ENCODE measurements around the gene CDH16. TPM values are rescaled to one million over a fixed set of nuclear protein-coding genes. Genes with fewer than 3 reads are reported as not detected.

CDH16 gene
- total RNA-seq, 2 experiments from 2014 or later, result not detected

DNA sequence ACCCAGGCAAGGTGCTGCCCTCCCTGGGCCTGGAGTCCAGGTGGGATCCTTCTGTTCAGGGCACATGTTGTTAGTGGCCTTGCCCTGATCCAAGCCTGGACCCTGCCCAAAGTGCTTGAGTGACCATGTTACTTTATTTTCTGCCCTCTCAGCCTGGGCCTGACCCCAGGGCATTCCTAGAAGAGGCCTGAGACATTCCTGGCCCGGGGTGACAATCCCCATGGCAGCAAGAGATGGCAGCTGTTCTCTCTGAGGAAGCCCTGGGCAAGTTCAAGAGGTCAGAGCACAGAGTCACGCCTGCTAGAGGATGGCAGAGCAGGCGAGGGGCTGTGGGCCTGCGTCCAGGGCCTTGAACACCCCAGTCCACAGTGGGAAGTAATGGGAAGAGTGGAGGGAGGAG lies 5.0 kb downstream of the CDH16 start:
- ChIA-PET POLR2A (no interaction called here), CTCF (interaction anchor here (1.5 kb wide), 1 partner anchor 19 kb away, joined by 4 read pairs; no protein-coding TSS in a partner anchor)
- Mint-ChIP-seq H3K36me3 (ENCODE audit: low read depth) (no peaks in the 10 kb centered on the region), H3K4me3 (no peak overlapping the region), H3K4me1 (no peaks in the 10 kb centered on the region), H3K27me3 (peaks cover 14% of the 10 kb centered on the region), H3K9me3 (no peaks in the 10 kb centered on the region), H3K27ac (no peak overlapping the region)
- DNase-seq, result no peak

DNA sequence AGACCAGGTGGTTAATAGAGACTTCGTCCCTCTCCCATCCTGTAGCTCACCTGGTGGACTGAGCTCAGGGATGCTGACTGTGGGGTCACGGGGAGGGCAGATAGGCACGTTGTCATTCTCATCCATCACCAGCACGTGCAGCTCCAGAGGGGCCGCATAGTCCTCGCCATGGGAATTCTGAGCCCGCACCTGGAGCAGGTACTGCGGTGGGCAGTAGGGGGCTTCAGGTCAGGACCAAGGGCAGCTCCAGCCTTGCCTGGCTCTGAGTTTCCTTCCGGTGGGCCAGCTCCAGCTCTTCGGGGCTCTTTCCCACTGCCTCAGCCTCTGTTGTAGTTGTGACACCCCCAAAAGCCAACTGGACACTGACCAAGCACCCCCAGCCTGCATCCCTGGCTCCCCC lies 5.6 kb downstream of the CDH16 start:
- no peak for DNase-seq
- no peaks in the 10 kb centered on the region for H3K9me3 Mint-ChIP-seq

DNA sequence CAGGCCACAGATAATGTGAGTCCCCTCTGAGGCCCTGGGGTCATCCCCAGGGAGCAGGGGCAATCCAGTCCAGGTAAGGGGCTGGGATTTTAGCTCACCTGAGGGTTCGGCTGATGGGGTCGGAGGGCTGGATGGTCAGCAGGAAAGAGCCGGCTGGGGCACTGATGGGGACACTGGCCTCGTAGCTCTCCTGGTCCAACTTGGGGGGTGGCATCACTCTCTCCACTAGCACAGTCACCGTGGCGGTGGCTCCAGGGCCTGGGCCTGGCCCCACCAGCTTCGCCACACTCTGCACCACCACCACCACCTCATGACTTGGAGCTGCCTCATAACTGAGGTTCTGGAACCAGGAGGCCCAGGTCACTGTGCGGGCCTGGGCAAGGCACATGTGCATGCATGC lies 6.9 kb downstream of the CDH16 start:
- Mint-ChIP-seq H3K36me3 (ENCODE audit: low read depth) (no peaks in the 10 kb centered on the region), H3K4me1 (no peaks in the 10 kb centered on the region), H3K4me3 (no peak overlapping the region), H3K27ac (no peak overlapping the region), H3K27me3 (peaks cover 14% of the 10 kb centered on the region), H3K9me3 (no peaks in the 10 kb centered on the region)
- DNase-seq, result no peak
- ChIA-PET CTCF (interaction anchor here (2.7 kb wide), 1 partner anchor 17 kb away, joined by 11 read pairs; no protein-coding TSS in a partner anchor), POLR2A (interaction anchor here (1.1 kb wide), 1 partner anchor 14 kb away, joined by 3 read pairs; no protein-coding TSS in a partner anchor)

More for the DNA sequence above, 5.6 kb downstream of the CDH16 start:
- no peak overlapping the region for H3K4me3 Mint-ChIP-seq
- H3K4me1 Mint-ChIP-seq, result no peaks in the 10 kb centered on the region
- no peaks in the 10 kb centered on the region for H3K36me3 Mint-ChIP-seq (ENCODE audit: low read depth)
- no peak overlapping the region for H3K27ac Mint-ChIP-seq
- ChIA-PET POLR2A (no interaction called here), CTCF (interaction anchor here (0.7 to 1.5 kb wide), 2 partner anchors 18 to 20 kb away, joined by 3 to 4 read pairs; no protein-coding TSS in a partner anchor)
- H3K27me3 Mint-ChIP-seq, result peaks cover 14% of the 10 kb centered on the region

DNA sequence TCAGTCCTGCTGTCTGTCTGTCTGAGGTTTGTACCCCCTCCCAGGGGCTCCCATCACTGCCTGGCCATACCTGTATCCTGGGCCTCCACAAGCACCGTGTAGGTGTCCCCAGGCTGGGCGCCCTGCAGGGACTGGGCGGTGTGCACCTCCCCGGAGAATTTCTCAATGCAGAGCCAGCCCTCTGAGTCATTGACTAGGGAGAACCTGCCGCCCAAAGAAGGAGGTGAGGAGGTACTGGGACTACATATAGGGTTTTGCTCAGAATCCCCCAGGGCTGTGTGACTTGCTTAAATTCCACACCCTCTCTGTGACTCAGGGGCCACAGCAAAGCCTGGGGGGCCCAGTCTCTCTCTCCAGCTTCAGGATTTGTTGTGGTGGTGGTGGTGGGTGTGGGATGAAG lies 7.6 kb downstream of the CDH16 start:
- POLR2A ChIA-PET, result interaction anchor here (1.1 to 1.3 kb wide), 2 partner anchors 14 to 15 kb away, joined by 3 read pairs; no protein-coding TSS in a partner anchor
- Mint-ChIP-seq H3K27ac (no peak overlapping the region), H3K36me3 (ENCODE audit: low read depth) (no peaks in the 10 kb centered on the region), H3K27me3 (peaks cover 10% of the 10 kb centered on the region), H3K4me1 (peaks cover 4% of the 10 kb centered on the region), H3K9me3 (no peaks in the 10 kb centered on the region), H3K4me3 (no peak overlapping the region)
- DNase-seq, result no peak
- CTCF ChIA-PET, result interaction anchor here (2.7 kb wide), 1 partner anchor 18 kb away, joined by 11 read pairs; no protein-coding TSS in a partner anchor

DNA sequence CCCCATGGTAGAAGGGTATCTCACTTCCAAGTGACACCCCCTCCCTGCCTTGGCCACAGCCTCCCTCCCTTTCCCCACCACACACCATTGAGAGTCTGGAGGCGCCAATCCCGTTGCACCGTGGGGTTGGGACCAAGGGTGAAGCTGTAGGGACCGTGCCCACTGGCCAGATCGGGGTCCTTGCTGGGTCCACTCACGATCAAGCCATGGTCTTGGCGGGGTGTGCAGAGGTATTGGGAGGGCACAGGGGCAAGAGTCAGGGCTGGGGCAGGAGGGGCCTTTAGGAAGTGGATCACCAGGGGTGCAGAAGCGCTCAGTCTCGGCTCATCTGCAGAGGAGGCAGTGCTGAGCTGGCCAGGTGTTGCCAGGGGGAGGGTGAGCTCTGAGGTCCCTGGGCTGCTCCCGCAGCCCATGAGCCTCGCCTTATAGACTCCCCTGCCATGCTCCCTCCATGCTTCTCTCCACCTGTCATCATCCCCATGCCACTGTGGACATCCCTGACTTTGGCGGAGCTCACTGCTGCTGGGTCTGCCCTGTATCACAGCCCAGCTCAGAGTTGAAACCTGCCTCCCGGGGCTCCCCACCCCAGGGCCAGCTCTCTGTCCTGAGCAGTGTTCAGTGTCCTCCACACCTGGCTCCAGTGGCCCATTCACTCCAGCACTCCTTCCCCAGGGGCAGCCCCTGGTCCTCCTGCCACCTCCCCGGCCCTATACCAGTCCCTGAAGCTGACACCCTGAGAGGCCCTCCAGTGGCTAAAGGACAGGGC lies 8.3 kb downstream of the CDH16 start:
- H3K36me3 Mint-ChIP-seq (ENCODE audit: low read depth), result no peaks in the 10 kb centered on the region
- H3K4me1 Mint-ChIP-seq, result peaks cover 8% of the 10 kb centered on the region
- peaks cover 8% of the 10 kb centered on the region for H3K27me3 Mint-ChIP-seq
- H3K27ac Mint-ChIP-seq, result no peak overlapping the region
- H3K9me3 Mint-ChIP-seq, result no peaks in the 10 kb centered on the region
- DNase-seq, result no peak
- CTCF ChIA-PET, result interaction anchor here (0.6 to 2.7 kb wide), 6 partner anchors 9 to 909 kb away, joined by 3 to 11 read pairs (median 4); no protein-coding TSS in a partner anchor
- POLR2A ChIA-PET, result interaction anchor here (1.3 kb wide), 1 partner anchor 16 kb away, joined by 3 read pairs; no protein-coding TSS in a partner anchor
- no peak overlapping the region for H3K4me3 Mint-ChIP-seq

DNA sequence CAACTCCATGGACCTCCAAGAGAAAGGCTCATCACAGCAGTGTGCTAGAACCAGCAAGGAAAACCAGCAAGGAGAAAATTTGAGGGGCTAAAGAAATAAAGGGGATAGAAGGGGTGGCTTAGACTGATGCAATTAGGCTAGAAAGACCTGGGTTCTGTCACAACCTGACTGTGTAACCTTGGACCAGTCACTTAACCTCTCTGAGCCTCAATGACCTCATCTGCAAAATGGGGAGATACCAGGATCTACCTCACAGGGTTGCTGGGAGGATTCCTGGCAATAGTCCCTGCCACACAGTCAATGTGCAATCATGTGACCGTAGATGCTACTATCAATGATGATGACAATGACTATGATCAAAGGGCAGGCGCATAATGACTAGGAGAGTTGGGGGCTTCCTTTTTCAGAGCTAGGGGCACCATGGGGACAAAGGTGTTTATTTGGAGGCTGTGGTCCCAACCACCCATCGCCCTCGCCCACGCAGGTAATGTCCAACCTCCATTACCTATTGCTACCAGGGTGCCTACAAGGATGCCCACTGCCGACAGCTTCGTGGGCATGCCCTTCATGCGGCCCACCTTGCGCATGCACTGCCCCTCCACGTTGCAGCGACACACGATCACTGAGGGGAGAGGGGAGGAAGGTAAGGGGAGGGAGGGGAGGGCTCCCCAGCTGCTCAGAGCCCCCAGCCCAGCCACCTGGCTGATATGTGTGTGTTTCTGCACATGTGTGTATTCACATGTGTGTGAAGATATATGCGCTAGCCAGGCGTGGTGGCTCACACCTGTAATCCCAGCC lies 9.7 kb downstream of the CDH16 start:
- POLR2A ChIA-PET, result no interaction called here
- Mint-ChIP-seq H3K4me3 (no peak overlapping the region), H3K27me3 (no peaks in the 10 kb centered on the region), H3K4me1 (peaks cover 8% of the 10 kb centered on the region), H3K27ac (no peak overlapping the region), H3K9me3 (no peaks in the 10 kb centered on the region), H3K36me3 (ENCODE audit: low read depth) (no peaks in the 10 kb centered on the region)
- CTCF ChIA-PET, result interaction anchor here (1.1 to 2.7 kb wide), 3 partner anchors 20 to 41 kb away, joined by 3 to 11 read pairs (median 4); no protein-coding TSS in a partner anchor
- DNase-seq, result no peak

DNA sequence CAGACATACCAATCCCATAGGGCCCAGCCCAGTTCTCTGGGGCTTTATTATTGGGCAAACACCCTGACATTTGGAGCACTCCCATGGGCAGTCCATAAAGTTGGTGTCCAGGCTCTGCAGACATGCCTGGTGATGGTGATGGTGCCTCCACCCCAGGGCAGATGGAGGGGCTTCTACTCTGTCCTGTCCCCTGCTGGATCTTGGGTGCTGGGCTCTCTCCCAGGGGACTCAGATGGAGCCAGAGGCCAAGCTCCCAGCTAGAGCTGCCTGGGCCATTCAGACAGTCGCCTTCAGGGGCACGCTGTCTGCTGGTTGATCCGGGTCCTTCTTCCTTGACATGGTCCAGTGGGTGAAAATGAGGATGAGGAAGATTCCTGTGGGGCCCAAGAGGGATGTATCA lies 10.6 kb downstream of the CDH16 start:
- H3K4me3 Mint-ChIP-seq, result no peak overlapping the region
- H3K4me1 Mint-ChIP-seq, result peaks cover 8% of the 10 kb centered on the region
- no peaks in the 10 kb centered on the region for H3K27me3 Mint-ChIP-seq
- CTCF ChIA-PET, result no interaction called here
- POLR2A ChIA-PET, result no interaction called here
- H3K9me3 Mint-ChIP-seq, result no peaks in the 10 kb centered on the region
- no peak for DNase-seq
- H3K36me3 Mint-ChIP-seq (ENCODE audit: low read depth), result no peaks in the 10 kb centered on the region
- no peak overlapping the region for H3K27ac Mint-ChIP-seq

DNA sequence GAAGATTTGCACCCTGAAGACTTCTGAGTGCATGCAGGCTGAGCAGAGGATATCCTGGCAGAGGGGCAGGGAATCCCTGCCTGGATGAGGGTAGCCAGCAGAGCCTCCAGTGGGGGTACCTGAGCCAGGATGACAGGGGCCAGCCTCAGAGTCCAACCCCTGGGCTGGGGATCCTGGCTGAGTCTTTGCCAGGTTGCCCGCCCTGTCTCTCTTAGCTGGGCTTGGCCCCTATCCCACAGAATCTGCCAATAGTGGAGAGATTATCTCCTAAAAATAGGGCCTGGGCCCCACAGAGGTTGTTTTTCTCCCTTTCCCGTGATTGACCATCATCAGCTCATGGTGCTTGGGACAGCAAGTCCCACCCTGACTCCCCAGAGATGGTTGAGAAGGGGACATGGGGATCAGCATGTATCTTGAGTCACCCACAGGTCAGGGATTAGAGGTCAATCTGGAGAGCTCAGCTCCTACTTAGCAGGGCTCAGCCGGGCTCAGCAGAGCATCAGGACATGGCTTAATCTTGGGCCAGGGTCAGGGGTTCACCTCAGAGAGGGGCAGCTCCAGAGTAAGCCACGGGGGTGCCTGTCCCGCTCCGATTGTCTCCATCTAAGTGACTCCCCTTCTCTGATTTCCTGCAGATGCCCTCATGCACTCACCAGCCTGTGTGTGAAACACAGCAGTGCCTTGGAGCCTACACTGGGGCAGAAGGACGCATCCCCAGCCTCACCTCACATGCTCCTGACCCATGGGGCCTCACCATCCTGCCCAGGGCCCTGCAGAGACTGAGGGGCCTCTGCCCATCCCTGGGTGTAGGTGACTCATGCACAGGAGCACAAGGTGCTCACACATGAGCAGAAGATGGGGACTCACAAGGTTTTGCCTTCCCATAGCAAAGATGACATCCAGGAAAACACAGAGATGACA lies 11.5 kb downstream of the CDH16 start:
- Mint-ChIP-seq H3K27me3 (no peaks in the 10 kb centered on the region), H3K27ac (no peak overlapping the region), H3K4me3 (no peak overlapping the region), H3K36me3 (ENCODE audit: low read depth) (no peaks in the 10 kb centered on the region), H3K4me1 (peaks cover 8% of the 10 kb centered on the region), H3K9me3 (no peaks in the 10 kb centered on the region)
- ChIA-PET POLR2A (interaction anchor here (0.9 to 2.1 kb wide), 3 partner anchors 12 to 26 kb away, joined by 4 to 7 read pairs (median 4); partner anchors contain the start of gene PDP2), CTCF (interaction anchor here (1.1 to 1.3 kb wide), 3 partner anchors 12 to 39 kb away, joined by 3 to 4 read pairs (median 3); no protein-coding TSS in a partner anchor)
- no peak for DNase-seq

DNA sequence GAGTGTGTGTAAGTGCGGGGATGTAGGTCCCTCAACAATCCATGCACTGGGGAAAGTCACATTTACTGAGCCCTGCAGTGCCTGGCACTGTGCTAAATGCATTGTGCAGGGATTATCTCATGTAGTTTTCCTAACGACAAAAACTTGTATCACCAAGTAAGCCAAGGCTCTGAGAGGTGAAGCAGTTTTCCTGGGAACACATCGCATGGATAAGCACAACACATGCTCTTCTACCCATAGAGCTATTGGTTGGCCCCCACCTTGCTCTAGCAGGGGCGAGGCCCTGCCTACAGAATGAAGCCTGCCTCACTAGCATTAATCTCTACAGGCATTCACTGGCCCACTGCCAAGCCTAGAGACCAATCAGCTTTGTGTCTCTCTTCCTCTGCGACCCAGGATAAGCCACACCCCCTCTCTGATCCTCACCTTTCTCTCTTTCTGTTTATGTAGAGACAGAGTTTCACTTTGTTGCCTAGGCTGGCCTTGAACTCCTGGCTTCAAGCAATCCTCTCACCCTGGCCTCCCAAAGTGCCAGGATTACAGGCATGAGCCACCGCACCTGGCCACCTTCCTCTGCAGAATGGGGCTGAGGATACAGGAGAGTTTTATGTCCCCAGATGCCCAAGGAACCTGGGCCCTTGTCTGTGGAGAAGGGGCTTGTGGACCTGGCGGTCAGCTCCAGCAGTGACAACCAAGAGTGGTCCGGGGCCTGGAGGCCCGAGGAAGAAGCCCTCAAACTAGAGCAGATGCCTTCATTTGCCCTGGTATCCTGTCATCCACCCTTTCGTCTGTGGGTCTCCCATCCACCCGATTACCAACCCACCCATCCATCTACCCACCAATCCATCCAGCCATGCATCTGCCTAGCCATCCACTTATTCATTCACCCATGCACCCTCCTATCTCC lies 12.8 kb downstream of the CDH16 start:
- Mint-ChIP-seq H3K4me3 (no peak overlapping the region), H3K36me3 (ENCODE audit: low read depth) (no peaks in the 10 kb centered on the region), H3K27me3 (no peaks in the 10 kb centered on the region), H3K9me3 (no peaks in the 10 kb centered on the region), H3K27ac (no peak overlapping the region), H3K4me1 (peaks cover 8% of the 10 kb centered on the region)
- POLR2A ChIA-PET, result interaction anchor here (0.8 to 2.1 kb wide), 3 partner anchors 11 to 25 kb away, joined by 3 to 7 read pairs (median 4); partner anchors contain the start of gene PDP2
- peak; percentile 56 for DNase-seq
- CTCF ChIA-PET, result interaction anchor here (1.1 to 3.6 kb wide), 4 partner anchors 11 to 38 kb away, joined by 3 to 15 read pairs (median 3); no protein-coding TSS in a partner anchor

DNA sequence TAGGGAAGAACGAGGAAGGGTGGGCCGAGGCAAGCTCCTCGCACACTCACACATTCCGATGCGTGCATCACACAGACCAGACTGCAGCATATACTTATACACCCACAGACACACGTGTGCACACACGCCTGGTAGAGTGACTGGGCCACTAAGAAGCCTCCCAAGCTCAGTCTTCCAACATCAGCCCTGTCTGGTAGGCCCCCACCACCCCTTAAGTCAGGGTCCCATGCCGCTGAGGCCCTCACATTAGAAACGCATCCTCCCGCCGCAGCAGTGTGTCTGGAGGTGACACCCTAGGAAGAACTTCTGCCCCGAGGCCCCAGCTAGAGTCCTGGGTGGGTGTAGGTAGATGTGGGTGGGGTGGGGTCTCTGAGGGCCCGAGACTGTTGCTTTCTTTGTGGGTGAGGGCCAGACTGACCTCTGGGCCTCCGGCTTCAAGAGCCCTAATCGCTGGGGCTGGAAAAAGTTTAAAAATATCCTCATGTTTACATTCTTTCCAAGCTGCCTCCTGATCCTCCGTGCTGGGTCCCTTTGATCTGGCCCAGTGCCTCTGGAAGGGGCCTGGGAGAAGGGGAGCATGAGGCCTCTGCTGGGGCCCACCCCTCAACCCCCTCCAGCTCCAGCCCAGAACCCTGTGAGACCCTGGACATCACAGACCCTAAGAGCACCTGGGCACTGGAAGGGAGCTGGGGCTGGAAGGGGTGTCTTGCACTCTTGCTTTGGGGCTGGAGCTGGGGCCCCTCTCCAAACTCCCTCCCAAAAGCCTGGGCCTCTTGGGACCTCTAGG lies 13.6 kb downstream of the CDH16 start:
- no peaks in the 10 kb centered on the region for H3K27me3 Mint-ChIP-seq
- H3K4me1 Mint-ChIP-seq, result peaks cover 8% of the 10 kb centered on the region
- no peaks in the 10 kb centered on the region for H3K9me3 Mint-ChIP-seq
- ChIA-PET POLR2A (interaction anchor here (0.8 kb wide), 1 partner anchor 14 kb away, joined by 3 read pairs; no protein-coding TSS in a partner anchor), CTCF (interaction anchor here (1.1 to 3.6 kb wide), 2 partner anchors 10 to 32 kb away, joined by 3 to 15 read pairs; no protein-coding TSS in a partner anchor)
- no peak overlapping the region for H3K27ac Mint-ChIP-seq
- DNase-seq, result no peak
- H3K36me3 Mint-ChIP-seq (ENCODE audit: low read depth), result no peaks in the 10 kb centered on the region
- no peak overlapping the region for H3K4me3 Mint-ChIP-seq

DNA sequence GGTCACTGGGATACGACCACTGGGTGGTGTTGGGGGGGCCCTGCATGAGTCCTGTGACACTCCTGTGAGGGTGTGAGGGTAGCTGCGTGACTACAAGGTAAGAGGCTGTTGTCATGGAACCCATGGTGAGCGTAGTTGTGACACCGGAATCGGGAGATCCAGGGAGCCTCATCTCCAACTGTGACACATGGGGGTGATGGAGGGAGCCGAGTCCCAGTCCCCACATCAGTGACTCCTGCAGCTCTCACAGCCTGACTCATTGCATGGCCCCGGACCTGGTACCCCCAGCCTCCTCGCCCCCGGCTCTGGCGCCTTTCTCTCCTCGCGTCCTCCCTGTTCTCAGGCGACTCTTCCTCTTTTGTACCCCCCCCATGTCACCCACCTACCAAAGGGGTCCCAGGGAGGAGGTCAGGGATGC lies 14.2 kb downstream of the CDH16 start:
- no peaks in the 10 kb centered on the region for H3K9me3 Mint-ChIP-seq
- no peak overlapping the region for H3K27ac Mint-ChIP-seq
- ChIA-PET CTCF (interaction anchor here (3.6 kb wide), 1 partner anchor 9 kb away, joined by 15 read pairs; no protein-coding TSS in a partner anchor), POLR2A (no interaction called here)
- no peaks in the 10 kb centered on the region for H3K27me3 Mint-ChIP-seq
- no peak for DNase-seq
- H3K36me3 Mint-ChIP-seq (ENCODE audit: low read depth), result no peaks in the 10 kb centered on the region
- H3K4me3 Mint-ChIP-seq, result no peak overlapping the region
- peaks cover 8% of the 10 kb centered on the region for H3K4me1 Mint-ChIP-seq

All from activated CD4-positive, alpha-beta memory T cell treated with anti-CD3 and anti-CD28 coated beads, Interleukin-2, amount 10 ng/mL, durations not matched to agents 7 days and 5 days (primary cell).